Large intestine (tissue), 3 donors: ENCODE results near the gene ANKS4B. TPM values are rescaled to one million over a fixed set of nuclear protein-coding genes. Genes with fewer than 3 reads are reported as not detected.
"Not testable (repeated sequence)": the region's sequence is repeated elsewhere in the genome, so short reads cannot be mapped to it uniquely, and the experiment has no call there.

Experiments
- DNase-seq, 2 donors: peaks; one replicate each; pipeline versions ENCODE4 v3.0.0 to v3.0.0-alpha.2; 2013
- H3K27ac ChIP-seq: one replicate; pipeline ENCODE4 v1.5.1; 2013; ENCODE audit warnings: low read length
- H3K27me3 ChIP-seq: 2 replicates; pipeline ENCODE4 v1.6.1; 2013; ENCODE audit warnings: low read length; ENCODE audit not compliant: control insufficient read depth, insufficient read depth
- H3K36me3 ChIP-seq: 2 replicates; pipeline ENCODE4 v1.6.1; 2013; ENCODE audit warnings: low read length; ENCODE audit not compliant: control insufficient read depth, insufficient read depth
- H3K4me1 ChIP-seq: one replicate; pipeline ENCODE4 v1.6.1; 2013; ENCODE audit warnings: low read length; ENCODE audit not compliant: control insufficient read depth, insufficient read depth
- H3K4me3 ChIP-seq: one replicate; pipeline ENCODE4 v1.5.1; 2013; ENCODE audit warnings: low read length
- H3K9me3 ChIP-seq: one replicate; pipeline ENCODE4 v1.6.1; 2013; ENCODE audit warnings: mild to moderate bottlenecking, low read depth, low read length, moderate library complexity; ENCODE audit not compliant: control insufficient read depth
- WGBS: methylation state at CpG from one replicate; pipeline ENCODE4 v1.1.5; 2013; ENCODE audit warnings: low lambda C conversion rate; ENCODE audit not compliant: insufficient coverage; 5-methylcytosine and 5-hydroxymethylcytosine counted together
- polyA plus RNA-seq: library from polyadenylated mRNA; unstranded; fragments of 120-200 nt; gene quantifications from one replicate; pipeline ENCODE4 v1.2.1, GENCODE V29; 2013

ANKS4B gene
- polyA plus RNA-seq, 1 donor, result 39.3 TPM

GRCh38 chr16:21284414-21284813, 50.9 kb downstream of the ANKS4B start:
- DNase-seq, result no peak
- no peak overlapping the region for H3K27ac ChIP-seq
- no peaks in the 10 kb centered on the region for H3K4me1 ChIP-seq
- H3K36me3 ChIP-seq, result no peaks in the 10 kb centered on the region
- H3K9me3 ChIP-seq, result no peaks in the 10 kb centered on the region
- no CpG with 5 or more reads among the region's 4 CpGs for WGBS
- H3K27me3 ChIP-seq, result no peaks in the 10 kb centered on the region
- H3K4me3 ChIP-seq, result no peak overlapping the region

- H3K36me3 ChIP-seq, result no peaks in the 10 kb centered on the region
- H3K4me1 ChIP-seq, result no peaks in the 10 kb centered on the region
- no peak overlapping the region for H3K4me3 ChIP-seq
- H3K27ac ChIP-seq, result no peak overlapping the region
- WGBS, result no CpG with 5 or more reads among the region's 1 CpG
- no peak for DNase-seq
- no peaks in the 10 kb centered on the region for H3K9me3 ChIP-seq
- no peaks in the 10 kb centered on the region for H3K27me3 ChIP-seq
Measured at GRCh38 chr16:21285314-21285713, 51.8 kb downstream of the ANKS4B start.

DNA sequence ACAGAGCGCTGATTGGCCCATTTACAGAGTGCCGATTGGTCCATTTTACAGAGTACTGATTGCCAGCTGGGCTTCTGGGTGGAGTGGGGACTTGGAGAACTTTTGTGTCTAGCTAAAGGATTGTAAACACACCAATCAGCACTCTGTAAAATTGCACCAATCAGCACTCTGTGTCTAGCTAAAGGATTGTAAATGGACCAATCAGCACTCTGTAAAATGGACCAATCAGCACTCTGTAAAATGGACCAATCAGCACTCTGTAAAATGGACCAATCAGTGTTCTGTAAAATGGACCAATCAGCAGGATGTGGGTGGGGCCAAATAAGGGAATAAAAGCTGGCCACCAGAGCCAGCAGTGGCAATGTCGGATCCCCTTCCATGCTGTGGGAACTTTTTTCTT, 56.3 kb downstream of the ANKS4B start:
- not testable (repeated sequence) for DNase-seq, H3K4me1 ChIP-seq, H3K4me3 ChIP-seq, H3K36me3 ChIP-seq, H3K9me3 ChIP-seq, H3K27ac ChIP-seq, H3K27me3 ChIP-seq
- WGBS, result no CpG with 5 or more reads among the region's 3 CpGs

GRCh38 chr16:21300309-21301167, 67.0 kb downstream of the ANKS4B start:
- Histone ChIP-seq H3K27me3 (no peaks in the 10 kb centered on the region), H3K36me3 (no peaks in the 10 kb centered on the region), H3K4me1 (peaks cover 10% of the 10 kb centered on the region), H3K9me3 (no peaks in the 10 kb centered on the region), H3K27ac (peak overlapping the region; percentile 80), H3K4me3 (peak overlapping the region; percentile 60)
- WGBS, result no CpG with 5 or more reads among the region's 36 CpGs
- DNase-seq, result peak; percentile 99

DNA sequence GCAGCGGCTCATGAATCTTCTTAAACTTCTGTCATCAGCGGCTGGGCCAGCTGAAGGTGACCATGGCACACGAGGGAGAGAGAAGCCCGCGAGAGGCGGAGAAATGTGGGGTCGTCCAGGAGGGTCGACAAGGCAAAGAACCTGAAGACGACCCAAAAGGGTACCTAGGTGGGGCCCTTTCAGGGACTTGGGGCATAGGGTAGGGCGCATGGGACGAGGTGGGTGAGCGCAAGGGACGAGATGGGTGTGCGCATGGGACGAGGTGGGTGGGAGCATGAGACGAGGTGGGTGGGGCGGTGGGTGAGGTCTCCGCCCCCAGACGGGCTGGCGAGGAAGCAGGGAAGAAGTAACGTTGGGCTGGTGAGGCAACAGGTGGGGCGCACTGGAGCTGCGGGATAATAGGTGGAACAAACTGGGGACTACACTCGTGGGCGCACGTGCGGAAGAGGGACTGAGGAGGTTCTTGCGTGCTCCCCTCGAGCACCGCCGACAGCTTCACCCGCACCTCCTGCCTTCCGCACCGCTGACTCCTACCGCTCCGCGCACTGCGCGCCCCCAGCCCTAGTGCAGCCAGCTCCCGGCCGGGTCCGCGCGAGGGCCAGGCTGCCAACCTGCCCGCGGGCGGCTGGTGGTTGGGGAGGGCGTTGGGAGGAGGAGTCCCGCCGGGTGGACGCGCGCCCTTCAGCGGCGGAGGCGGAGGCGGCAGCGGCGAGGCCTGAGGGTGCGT, 67.8 kb downstream of the ANKS4B start:
- DNase-seq, result peak; percentile 79 to 87
- H3K4me1 ChIP-seq, result peaks cover 10% of the 10 kb centered on the region
- no peaks in the 10 kb centered on the region for H3K27me3 ChIP-seq
- WGBS, result 0% methylated on average over 6 of the region's 60 CpGs
- no peaks in the 10 kb centered on the region for H3K36me3 ChIP-seq
- peak overlapping the region; percentile 60 for H3K4me3 ChIP-seq
- H3K9me3 ChIP-seq, result no peaks in the 10 kb centered on the region
- H3K27ac ChIP-seq, result peak overlapping the region; percentile 80

DNA sequence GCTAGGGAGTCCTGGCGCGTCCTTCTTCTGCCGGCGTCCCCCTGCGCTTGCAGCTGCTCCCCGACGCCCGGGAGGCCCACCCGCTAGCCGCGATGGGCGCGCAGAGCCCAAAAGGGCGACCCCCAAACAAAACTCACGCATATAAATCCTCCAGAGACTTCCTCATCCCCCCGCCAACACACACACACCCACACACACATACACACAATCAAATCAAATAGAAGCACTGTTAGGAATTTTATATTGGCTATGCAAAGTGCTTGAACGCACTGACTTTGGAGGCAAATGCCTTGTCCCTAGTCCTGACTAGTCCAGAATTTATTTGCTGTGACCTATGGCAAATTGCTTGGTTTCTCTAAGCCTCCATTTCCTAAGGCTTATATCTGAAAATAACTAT, 68.4 kb downstream of the ANKS4B start:
- WGBS, result no CpG with 5 or more reads among the region's 17 CpGs
- Histone ChIP-seq H3K36me3 (no peaks in the 10 kb centered on the region), H3K27me3 (no peaks in the 10 kb centered on the region), H3K4me3 (peak overlapping the region; percentile 60), H3K9me3 (no peaks in the 10 kb centered on the region), H3K27ac (peak overlapping the region; percentile 72), H3K4me1 (peaks cover 10% of the 10 kb centered on the region)
- DNase-seq, result no peak

GRCh38 chr16:21302454-21302853, 69.0 kb downstream of the ANKS4B start:
- Histone ChIP-seq H3K9me3 (no peaks in the 10 kb centered on the region), H3K36me3 (no peaks in the 10 kb centered on the region), H3K4me3 (peak overlapping the region; percentile 60), H3K27me3 (no peaks in the 10 kb centered on the region), H3K4me1 (peaks cover 10% of the 10 kb centered on the region), H3K27ac (peak overlapping the region; percentile 72)
- WGBS, result 43% methylated on average over 1 of the region's 3 CpGs
- peak in 1 of 2 donors; percentile 38 for DNase-seq

- Histone ChIP-seq H3K27ac (peak overlapping the region; percentile 72), H3K27me3 (no peaks in the 10 kb centered on the region), H3K9me3 (no peaks in the 10 kb centered on the region), H3K4me1 (peaks cover 10% of the 10 kb centered on the region), H3K36me3 (no peaks in the 10 kb centered on the region), H3K4me3 (no peak overlapping the region)
- WGBS, result 40% methylated on average over 1 of the region's 4 CpGs
- DNase-seq, result peak; percentile 73 to 82
Measured at GRCh38 chr16:21302898-21303528, 69.5 kb downstream of the ANKS4B start.
